Liver (tissue), 9 donors: ENCODE data around the gene MICOS13. TPM values are rescaled to one million over a fixed set of nuclear protein-coding genes. Genes with fewer than 3 reads are reported as not detected.

ENCODE experiments used
- DNase-seq: peaks from one replicate; pipeline ENCODE4 v3.0.0-alpha.2; 2017; ENCODE audit warnings: low spot score
- H3K27ac ChIP-seq, 2 donors: one replicate each; pipeline ENCODE4 v1.7.0; 2013; ENCODE audit warnings: inconsistent platforms in 2 of 2, low read length in 2 of 2, control low read depth in 1 of 2, low read depth in 1 of 2, mild to moderate bottlenecking in 1 of 2
- H3K27me3 ChIP-seq, 4 donors: one replicate each; pipeline versions ENCODE4 v1.6.1 to v1.7.0; 2013; ENCODE audit warnings: low read length in 3 of 4, inconsistent platforms in 1 of 4, mild to moderate bottlenecking in 1 of 4, moderate library complexity in 1 of 4; ENCODE audit not compliant: control insufficient read depth in 4 of 4, insufficient read depth in 4 of 4
- H3K36me3 ChIP-seq, 4 donors: one replicate each; pipeline versions ENCODE4 v1.6.1 to v1.7.0; 2013; ENCODE audit warnings: low read length in 3 of 4, mild to moderate bottlenecking in 3 of 4, low read depth in 1 of 4, moderate library complexity in 1 of 4; ENCODE audit not compliant: control insufficient read depth in 4 of 4, insufficient read depth in 3 of 4
- H3K4me1 ChIP-seq, 4 donors: one replicate each; pipeline versions ENCODE4 v1.6.1 to v1.7.0; 2013; ENCODE audit warnings: low read length in 3 of 4, mild to moderate bottlenecking in 3 of 4, moderate library complexity in 1 of 4; ENCODE audit not compliant: control insufficient read depth in 4 of 4, insufficient read depth in 4 of 4
- H3K4me3 ChIP-seq, 3 donors: one replicate each; pipeline versions ENCODE4 v1.6.1 to v1.7.0; 2013; ENCODE audit warnings: low read length in 3 of 3, control low read depth in 1 of 3, low read depth in 1 of 3, mild to moderate bottlenecking in 1 of 3
- H3K9ac ChIP-seq, 2 donors: one replicate each; pipeline ENCODE4 v1.7.0; 2013; ENCODE audit warnings: low read length in 2 of 2, mild to moderate bottlenecking in 2 of 2, moderate library complexity in 2 of 2, control low read depth in 1 of 2, low read depth in 1 of 2
- H3K9me3 ChIP-seq, 4 donors: one replicate each; pipeline versions ENCODE4 v1.6.1 to v1.7.0; 2013; ENCODE audit warnings: low read length in 3 of 4; ENCODE audit not compliant: control insufficient read depth in 4 of 4
- EGR1 ChIP-seq, 2 donors: IDR thresholded peaks; 2 replicates each; pipeline ENCODE4 v1.6.1; 2016 to 2018; ENCODE audit warnings: antibody characterized with exemption in 2 of 2, low read depth in 2 of 2
- FOXA1 ChIP-seq: IDR thresholded peaks from 2 replicates; pipeline ENCODE4 v1.6.1; 2016; ENCODE audit warnings: antibody characterized with exemption
- FOXA2 ChIP-seq: IDR thresholded peaks from 2 replicates; pipeline ENCODE4 v1.6.1; 2016; ENCODE audit warnings: antibody characterized with exemption
- GABPA ChIP-seq, 2 donors: IDR thresholded peaks in 1 of 2; conservative IDR thresholded peaks in 1 of 2; 2 replicates each; pipeline ENCODE4 v1.6.1; 2016; ENCODE audit warnings: antibody characterized with exemption in 2 of 2, mild to moderate bottlenecking in 1 of 2, moderate library complexity in 1 of 2
- HNF4A ChIP-seq, 2 donors: conservative IDR thresholded peaks; 2 replicates each; pipeline ENCODE4 v1.6.1; 2016; ENCODE audit warnings: antibody characterized with exemption in 2 of 2, mild to moderate bottlenecking in 2 of 2
- HNF4G ChIP-seq: IDR thresholded peaks from 2 replicates; pipeline ENCODE4 v1.6.1; 2016; ENCODE audit warnings: antibody characterized with exemption
- JUND ChIP-seq, 2 donors: IDR thresholded peaks; 2 replicates each; pipeline ENCODE4 v1.6.1; 2016; ENCODE audit warnings: antibody characterized with exemption in 2 of 2
- NR2F2 ChIP-seq: IDR thresholded peaks from 2 replicates; pipeline ENCODE4 v1.6.1; 2016; ENCODE audit warnings: antibody characterized with exemption
- RAD21 ChIP-seq, 2 donors: IDR thresholded peaks; 2 replicates each; pipeline ENCODE4 v1.6.1; 2016; ENCODE audit warnings: antibody characterized with exemption in 2 of 2, mild to moderate bottlenecking in 2 of 2
- RXRA ChIP-seq, 2 donors: IDR thresholded peaks; 2 replicates each; pipeline ENCODE4 v1.6.1; 2017 to 2018; ENCODE audit warnings: antibody characterized with exemption in 2 of 2, mild to moderate bottlenecking in 1 of 2
- TAF1 ChIP-seq: conservative IDR thresholded peaks from 2 replicates; pipeline ENCODE4 v1.6.1; 2016; ENCODE audit warnings: antibody characterized with exemption, mild to moderate bottlenecking
- YY1 ChIP-seq: IDR thresholded peaks from 2 replicates; pipeline ENCODE4 v1.6.1; 2016; ENCODE audit warnings: antibody characterized with exemption, mild to moderate bottlenecking
- WGBS: extraction: QIAGEN DNeasy Blood & Tissue Kit; methylation state at CpG from one replicate; pipeline ENCODE4 v1.1.7; 2013; 5-methylcytosine and 5-hydroxymethylcytosine counted together
- polyA plus RNA-seq, 2 donors: library from polyadenylated mRNA; stranded (reverse) in 1 of 2; unstranded in 1 of 2; fragments of 200-250 nt in 1 of 2; fragments of >200 nt in 1 of 2; fragmentation: Nextera tagmentation in 1 of 2; extraction: Ambion mirVana in 1 of 2; gene quantifications; one replicate each; pipeline versions ENCODE4 v1.2.1 to v1.2.3, GENCODE V29; 2013 to 2015
- total RNA-seq, 2 donors: library from RNA; depleted of rRNA; stranded (reverse); fragments of >200 nt; gene quantifications; one replicate each; pipeline ENCODE4 v1.2.3, GENCODE V29; 2014
- TF ChIP-seq, protein P1 (sequence below): IDR thresholded peaks from 2 replicates; pipeline ENCODE4 v1.6.1; 2016; ENCODE audit warnings: antibody characterized with exemption, mild to moderate bottlenecking
- TF ChIP-seq, protein P2 (sequence below): fragments of 150-350 bp; IDR thresholded peaks from 2 replicates; pipeline ENCODE4 v1.5.1; 2017; ENCODE audit warnings: improper control_type of control experiment, low read depth, low read length; ENCODE audit not compliant: missing input control
- TF ChIP-seq, protein P3 (sequence below): IDR thresholded peaks from 2 replicates; pipeline ENCODE4 v1.6.1; 2016; ENCODE audit warnings: antibody characterized with exemption
- TF ChIP-seq, protein P4 (sequence below): IDR thresholded peaks from 2 replicates; pipeline ENCODE4 v1.6.1; 2016; ENCODE audit warnings: antibody characterized with exemption
- TF ChIP-seq, protein P5 (sequence below): IDR thresholded peaks from 2 replicates; pipeline ENCODE4 v1.6.1; 2016; ENCODE audit warnings: antibody characterized with exemption
- donor health status: healthy.
- donor health status: healthy.
- donor health status: healthy.
- donor health status: healthy.
- donor health status: healthy.

The MICOS13 gene
- total and polyA plus RNA-seq, 4 donors: 11.5 to 84.0 (median 30.8) TPM

DNA sequence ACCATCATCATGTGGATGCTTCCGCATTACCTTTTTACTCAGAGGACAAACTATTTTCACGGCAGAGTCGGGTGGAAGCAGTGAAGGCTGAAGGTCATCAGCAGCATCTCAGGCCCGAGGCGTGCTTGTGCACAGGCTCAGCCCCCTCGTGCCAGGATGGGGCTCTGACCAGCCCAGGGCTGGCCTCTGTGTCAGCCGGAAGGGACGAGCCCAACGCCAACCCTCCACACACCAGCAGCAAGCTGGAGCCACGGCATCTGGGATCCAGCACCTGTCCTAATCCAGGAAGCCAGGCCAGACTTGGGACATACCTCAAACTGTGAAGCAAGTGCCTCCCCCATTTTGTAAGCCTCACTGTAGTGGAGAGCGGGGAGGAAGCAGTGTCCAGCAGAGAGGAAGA is 11.1 kb downstream of the MICOS13 start:
- Histone ChIP-seq H3K36me3 (peaks cover 20 to 55% (median 38%) of the 10 kb centered on the region in 4 donors), H3K27ac (no peak overlapping the region), H3K4me1 (peaks cover 2 to 18% (median 12%) of the 10 kb centered on the region in 4 donors), H3K27me3 (no peaks in the 10 kb centered on the region), H3K4me3 (no peak overlapping the region), H3K9me3 (no peaks in the 10 kb centered on the region), H3K9ac (no peak overlapping the region)
- 90% methylated on average over 11 of the region's 11 CpGs for WGBS
- DNase-seq: no peak
- no peak for TF ChIP-seq NR2F2
- no peak for TF ChIP-seq GABPA (IDR thresholded peaks at IDR 0.05 in 1 of 2, conservative IDR thresholded peaks at IDR 0.05 in 1 of 2)
- TF ChIP-seq YY1: no peak
- TF ChIP-seq, protein P1, sequence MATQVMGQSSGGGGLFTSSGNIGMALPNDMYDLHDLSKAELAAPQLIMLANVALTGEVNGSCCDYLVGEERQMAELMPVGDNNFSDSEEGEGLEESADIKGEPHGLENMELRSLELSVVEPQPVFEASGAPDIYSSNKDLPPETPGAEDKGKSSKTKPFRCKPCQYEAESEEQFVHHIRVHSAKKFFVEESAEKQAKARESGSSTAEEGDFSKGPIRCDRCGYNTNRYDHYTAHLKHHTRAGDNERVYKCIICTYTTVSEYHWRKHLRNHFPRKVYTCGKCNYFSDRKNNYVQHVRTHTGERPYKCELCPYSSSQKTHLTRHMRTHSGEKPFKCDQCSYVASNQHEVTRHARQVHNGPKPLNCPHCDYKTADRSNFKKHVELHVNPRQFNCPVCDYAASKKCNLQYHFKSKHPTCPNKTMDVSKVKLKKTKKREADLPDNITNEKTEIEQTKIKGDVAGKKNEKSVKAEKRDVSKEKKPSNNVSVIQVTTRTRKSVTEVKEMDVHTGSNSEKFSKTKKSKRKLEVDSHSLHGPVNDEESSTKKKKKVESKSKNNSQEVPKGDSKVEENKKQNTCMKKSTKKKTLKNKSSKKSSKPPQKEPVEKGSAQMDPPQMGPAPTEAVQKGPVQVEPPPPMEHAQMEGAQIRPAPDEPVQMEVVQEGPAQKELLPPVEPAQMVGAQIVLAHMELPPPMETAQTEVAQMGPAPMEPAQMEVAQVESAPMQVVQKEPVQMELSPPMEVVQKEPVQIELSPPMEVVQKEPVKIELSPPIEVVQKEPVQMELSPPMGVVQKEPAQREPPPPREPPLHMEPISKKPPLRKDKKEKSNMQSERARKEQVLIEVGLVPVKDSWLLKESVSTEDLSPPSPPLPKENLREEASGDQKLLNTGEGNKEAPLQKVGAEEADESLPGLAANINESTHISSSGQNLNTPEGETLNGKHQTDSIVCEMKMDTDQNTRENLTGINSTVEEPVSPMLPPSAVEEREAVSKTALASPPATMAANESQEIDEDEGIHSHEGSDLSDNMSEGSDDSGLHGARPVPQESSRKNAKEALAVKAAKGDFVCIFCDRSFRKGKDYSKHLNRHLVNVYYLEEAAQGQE: no peak
- TF ChIP-seq, protein P2, sequence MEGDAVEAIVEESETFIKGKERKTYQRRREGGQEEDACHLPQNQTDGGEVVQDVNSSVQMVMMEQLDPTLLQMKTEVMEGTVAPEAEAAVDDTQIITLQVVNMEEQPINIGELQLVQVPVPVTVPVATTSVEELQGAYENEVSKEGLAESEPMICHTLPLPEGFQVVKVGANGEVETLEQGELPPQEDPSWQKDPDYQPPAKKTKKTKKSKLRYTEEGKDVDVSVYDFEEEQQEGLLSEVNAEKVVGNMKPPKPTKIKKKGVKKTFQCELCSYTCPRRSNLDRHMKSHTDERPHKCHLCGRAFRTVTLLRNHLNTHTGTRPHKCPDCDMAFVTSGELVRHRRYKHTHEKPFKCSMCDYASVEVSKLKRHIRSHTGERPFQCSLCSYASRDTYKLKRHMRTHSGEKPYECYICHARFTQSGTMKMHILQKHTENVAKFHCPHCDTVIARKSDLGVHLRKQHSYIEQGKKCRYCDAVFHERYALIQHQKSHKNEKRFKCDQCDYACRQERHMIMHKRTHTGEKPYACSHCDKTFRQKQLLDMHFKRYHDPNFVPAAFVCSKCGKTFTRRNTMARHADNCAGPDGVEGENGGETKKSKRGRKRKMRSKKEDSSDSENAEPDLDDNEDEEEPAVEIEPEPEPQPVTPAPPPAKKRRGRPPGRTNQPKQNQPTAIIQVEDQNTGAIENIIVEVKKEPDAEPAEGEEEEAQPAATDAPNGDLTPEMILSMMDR: no peak
- TF ChIP-seq, protein P3, sequence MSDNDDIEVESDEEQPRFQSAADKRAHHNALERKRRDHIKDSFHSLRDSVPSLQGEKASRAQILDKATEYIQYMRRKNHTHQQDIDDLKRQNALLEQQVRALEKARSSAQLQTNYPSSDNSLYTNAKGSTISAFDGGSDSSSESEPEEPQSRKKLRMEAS: no peak
- TF ChIP-seq JUND (IDR thresholded peaks at IDR 0.05): no peak
- TF ChIP-seq HNF4G: no peak
- TF ChIP-seq, protein P4, sequence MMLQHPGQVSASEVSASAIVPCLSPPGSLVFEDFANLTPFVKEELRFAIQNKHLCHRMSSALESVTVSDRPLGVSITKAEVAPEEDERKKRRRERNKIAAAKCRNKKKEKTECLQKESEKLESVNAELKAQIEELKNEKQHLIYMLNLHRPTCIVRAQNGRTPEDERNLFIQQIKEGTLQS: no peak
- TF ChIP-seq TAF1: no peak
- no peak for TF ChIP-seq FOXA2
- TF ChIP-seq RAD21 (IDR thresholded peaks at IDR 0.05): no peak
- no peak for TF ChIP-seq RXRA (IDR thresholded peaks at IDR 0.05)
- no peak for TF ChIP-seq EGR1 (IDR thresholded peaks at IDR 0.05; ENCODE audit: low read depth in 2 of 2)
- TF ChIP-seq HNF4A (conservative IDR thresholded peaks at IDR 0.05): no peak
- TF ChIP-seq, protein P5, sequence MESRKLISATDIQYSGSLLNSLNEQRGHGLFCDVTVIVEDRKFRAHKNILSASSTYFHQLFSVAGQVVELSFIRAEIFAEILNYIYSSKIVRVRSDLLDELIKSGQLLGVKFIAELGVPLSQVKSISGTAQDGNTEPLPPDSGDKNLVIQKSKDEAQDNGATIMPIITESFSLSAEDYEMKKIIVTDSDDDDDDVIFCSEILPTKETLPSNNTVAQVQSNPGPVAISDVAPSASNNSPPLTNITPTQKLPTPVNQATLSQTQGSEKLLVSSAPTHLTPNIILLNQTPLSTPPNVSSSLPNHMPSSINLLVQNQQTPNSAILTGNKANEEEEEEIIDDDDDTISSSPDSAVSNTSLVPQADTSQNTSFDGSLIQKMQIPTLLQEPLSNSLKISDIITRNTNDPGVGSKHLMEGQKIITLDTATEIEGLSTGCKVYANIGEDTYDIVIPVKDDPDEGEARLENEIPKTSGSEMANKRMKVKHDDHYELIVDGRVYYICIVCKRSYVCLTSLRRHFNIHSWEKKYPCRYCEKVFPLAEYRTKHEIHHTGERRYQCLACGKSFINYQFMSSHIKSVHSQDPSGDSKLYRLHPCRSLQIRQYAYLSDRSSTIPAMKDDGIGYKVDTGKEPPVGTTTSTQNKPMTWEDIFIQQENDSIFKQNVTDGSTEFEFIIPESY: no peak
- no peak for TF ChIP-seq FOXA1
